Right lobe of liver (tissue), 4 donors: ENCODE results near the gene NAP1L1.

Experiments
- POLR2A ChIP-seq: fragments of 450-650 bp; IDR thresholded peaks from one replicate; pipeline ENCODE4 v1.6.1; 2017; ENCODE audit warnings: antibody characterized with exemption, mild to moderate bottlenecking
- TF ChIP-seq, protein P1 (sequence below), 4 donors: fragments of 200-600 bp in 3 of 4; fragments of 450-650 bp in 1 of 4; IDR thresholded peaks; one replicate each; pipeline versions ENCODE4 v1.5.1 to v1.8.0; 2016 to 2022; ENCODE audit warnings: antibody characterized with exemption in 4 of 4, mild to moderate bottlenecking in 2 of 4
- donor health status: DM: no; HTN: no; CAD: no.
- donor health status: DM: no; HTN: no; CAD: no.
- donor health status: DM: no; HTN: yes; CAD: no.

DNA sequence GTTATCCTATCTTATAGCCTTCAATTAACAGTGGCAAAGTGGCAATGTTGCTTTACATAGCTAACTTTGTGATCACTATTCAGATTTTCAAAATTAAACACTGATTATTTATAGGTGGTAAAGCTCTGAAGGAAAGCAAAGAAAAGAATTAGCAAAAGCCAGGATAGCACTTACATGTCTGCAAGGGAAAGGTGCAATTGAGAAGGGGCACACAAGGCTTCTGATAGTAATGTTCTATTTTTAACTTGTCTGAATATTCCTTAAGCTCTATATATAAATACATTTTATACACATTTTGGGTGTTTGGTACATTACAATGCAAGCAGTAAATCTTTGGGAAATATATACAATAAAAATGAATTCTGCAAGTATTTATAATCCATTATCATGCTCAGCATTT, 10.9 kb downstream of the NAP1L1 start:
- TF ChIP-seq, protein P1, sequence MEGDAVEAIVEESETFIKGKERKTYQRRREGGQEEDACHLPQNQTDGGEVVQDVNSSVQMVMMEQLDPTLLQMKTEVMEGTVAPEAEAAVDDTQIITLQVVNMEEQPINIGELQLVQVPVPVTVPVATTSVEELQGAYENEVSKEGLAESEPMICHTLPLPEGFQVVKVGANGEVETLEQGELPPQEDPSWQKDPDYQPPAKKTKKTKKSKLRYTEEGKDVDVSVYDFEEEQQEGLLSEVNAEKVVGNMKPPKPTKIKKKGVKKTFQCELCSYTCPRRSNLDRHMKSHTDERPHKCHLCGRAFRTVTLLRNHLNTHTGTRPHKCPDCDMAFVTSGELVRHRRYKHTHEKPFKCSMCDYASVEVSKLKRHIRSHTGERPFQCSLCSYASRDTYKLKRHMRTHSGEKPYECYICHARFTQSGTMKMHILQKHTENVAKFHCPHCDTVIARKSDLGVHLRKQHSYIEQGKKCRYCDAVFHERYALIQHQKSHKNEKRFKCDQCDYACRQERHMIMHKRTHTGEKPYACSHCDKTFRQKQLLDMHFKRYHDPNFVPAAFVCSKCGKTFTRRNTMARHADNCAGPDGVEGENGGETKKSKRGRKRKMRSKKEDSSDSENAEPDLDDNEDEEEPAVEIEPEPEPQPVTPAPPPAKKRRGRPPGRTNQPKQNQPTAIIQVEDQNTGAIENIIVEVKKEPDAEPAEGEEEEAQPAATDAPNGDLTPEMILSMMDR (IDR thresholded peaks at IDR 0.05): no peak
- TF ChIP-seq POLR2A: no peak
